EL (cell line): Measurements from ENCODE around the gene BCAR3.
A peak's percentile ranks its signal among the peaks of the same experiment; 100 is the strongest.
"Not testable (repeated sequence)": the region's sequence is repeated elsewhere in the genome, so short reads cannot be mapped to it uniquely, and the experiment has no call there.

Experiments
- DNase-seq: peaks from one replicate; pipeline ENCODE4 v3.0.0-alpha.2; 2016

BCAR3 gene

GRCh38 chr1:93705892-93706500 is 24.4 kb upstream of the BCAR3 start:
- DNase-seq = no peak

GRCh38 chr1:93704052-93704451 is 22.4 kb upstream of the BCAR3 start:
- DNase-seq = no peak

- peak; percentile 45 for DNase-seq
Measured at GRCh38 chr1:93703643-93704042, 22.0 kb upstream of the BCAR3 start.

- no peak for DNase-seq
Measured at GRCh38 chr1:93702828-93703183, 21.2 kb upstream of the BCAR3 start.

- DNase-seq = no peak
Measured at GRCh38 chr1:93702111-93702827, 20.6 kb upstream of the BCAR3 start.

- DNase-seq = peak; percentile 100
Measured at GRCh38 chr1:93701629-93702028, 20.0 kb upstream of the BCAR3 start.

GRCh38 chr1:93700532-93701469 is 19.2 kb upstream of the BCAR3 start:
- no peak for DNase-seq

GRCh38 chr1:93699503-93700168 is 18.0 kb upstream of the BCAR3 start:
- no peak for DNase-seq

GRCh38 chr1:93699049-93699384 is 17.4 kb upstream of the BCAR3 start:
- DNase-seq = no peak

GRCh38 chr1:93698329-93699048 is 16.9 kb upstream of the BCAR3 start:
- no peak for DNase-seq

GRCh38 chr1:93697566-93697965 is 15.9 kb upstream of the BCAR3 start:
- DNase-seq = not testable (repeated sequence)

GRCh38 chr1:93695411-93696005 is 13.9 kb upstream of the BCAR3 start:
- no peak for DNase-seq

- peak; percentile 35 for DNase-seq
Measured at GRCh38 chr1:93694819-93695218, 13.2 kb upstream of the BCAR3 start.

- no peak for DNase-seq
Measured at GRCh38 chr1:93694039-93694438, 12.4 kb upstream of the BCAR3 start.

- DNase-seq = peak; percentile 91
Measured at GRCh38 chr1:93692983-93693591, 11.4 kb upstream of the BCAR3 start.

- DNase-seq = peak; percentile 50
Measured at GRCh38 chr1:93692451-93692861, 10.8 kb upstream of the BCAR3 start.

GRCh38 chr1:93692026-93692425 is 10.4 kb upstream of the BCAR3 start:
- no peak for DNase-seq

GRCh38 chr1:93690921-93691789 is 9.5 kb upstream of the BCAR3 start:
- no peak for DNase-seq

- no peak for DNase-seq
Measured at GRCh38 chr1:93690341-93690740, 8.7 kb upstream of the BCAR3 start.

- no peak for DNase-seq
Measured at GRCh38 chr1:93689521-93690223, 8.0 kb upstream of the BCAR3 start.
